LNCaP clone FGC (cell line): ENCODE results near the gene CAP1.

Experiments used
- DNase-seq: peaks from one replicate; pipeline ENCODE4 v3.0.0-alpha.2; 2011; ENCODE audit warnings: low read depth
- H3K4me3 ChIP-seq: 2 replicates; pipeline ENCODE4 v1.5.1; 2011; ENCODE audit warnings: mild to moderate bottlenecking, low read depth, low read length, control low read depth
- TF ChIP-seq, protein P1 (sequence below): IDR thresholded peaks from 2 replicates; pipeline ENCODE4 v1.5.1; 2012; ENCODE audit warnings: mild to moderate bottlenecking; ENCODE audit not compliant: control insufficient read depth, insufficient read depth; ENCODE audit errors: extremely low read depth

CAP1 gene, protein sequence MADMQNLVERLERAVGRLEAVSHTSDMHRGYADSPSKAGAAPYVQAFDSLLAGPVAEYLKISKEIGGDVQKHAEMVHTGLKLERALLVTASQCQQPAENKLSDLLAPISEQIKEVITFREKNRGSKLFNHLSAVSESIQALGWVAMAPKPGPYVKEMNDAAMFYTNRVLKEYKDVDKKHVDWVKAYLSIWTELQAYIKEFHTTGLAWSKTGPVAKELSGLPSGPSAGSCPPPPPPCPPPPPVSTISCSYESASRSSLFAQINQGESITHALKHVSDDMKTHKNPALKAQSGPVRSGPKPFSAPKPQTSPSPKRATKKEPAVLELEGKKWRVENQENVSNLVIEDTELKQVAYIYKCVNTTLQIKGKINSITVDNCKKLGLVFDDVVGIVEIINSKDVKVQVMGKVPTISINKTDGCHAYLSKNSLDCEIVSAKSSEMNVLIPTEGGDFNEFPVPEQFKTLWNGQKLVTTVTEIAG

DNA sequence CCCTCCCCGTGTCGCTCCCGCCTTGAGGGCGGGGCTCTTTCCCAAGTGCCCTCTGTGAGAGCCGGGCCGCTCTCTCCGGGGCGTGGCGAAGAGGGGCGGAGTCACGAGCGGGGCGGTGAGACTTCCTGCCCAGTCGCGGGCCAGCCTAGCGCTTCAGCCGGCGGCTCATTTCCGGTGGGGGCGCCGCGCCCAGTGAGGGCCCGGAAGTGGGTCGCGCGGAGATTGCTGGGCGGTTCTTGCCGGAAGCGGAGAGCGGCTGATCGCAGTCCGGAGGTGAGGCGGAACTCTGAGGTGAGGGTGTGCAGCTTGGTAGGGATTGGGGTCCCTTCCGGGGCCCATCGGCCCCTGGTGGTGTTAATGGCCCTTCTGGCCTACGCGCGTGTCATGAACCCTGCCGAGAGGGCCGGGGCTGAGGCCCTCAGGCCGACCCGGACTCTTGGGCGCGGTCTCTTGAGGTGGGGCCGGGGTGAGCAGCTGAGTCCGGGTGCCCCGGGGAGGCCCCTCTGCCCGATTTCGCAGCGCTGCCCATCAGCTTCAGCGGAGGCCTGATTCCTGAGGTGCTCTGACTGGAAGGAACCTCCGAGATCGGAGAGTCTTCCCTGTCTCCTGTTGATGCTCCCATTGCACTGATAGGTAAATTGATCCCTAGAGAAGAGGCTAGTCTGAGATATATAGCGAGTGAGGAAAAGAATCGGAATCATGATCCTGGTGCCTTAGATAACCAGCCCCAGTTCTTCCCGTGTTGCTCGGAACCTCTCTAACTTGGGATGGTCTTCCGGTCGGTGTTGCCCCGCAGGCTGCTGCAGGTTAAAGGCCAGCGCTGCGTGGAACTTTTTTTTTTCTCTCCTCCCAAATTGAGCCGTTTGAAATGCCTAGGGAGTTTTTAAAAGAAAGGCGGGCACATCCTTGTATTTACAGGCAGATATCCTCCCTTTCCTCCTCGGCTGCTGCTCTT, at the start of gene CAP1:
Gene CAP1 (plus strand): TSS at position 219 of the 955 bp plus-strand sequence. CDS start 18,618 bp downstream, outside the sequence.
- TF ChIP-seq, protein P1, sequence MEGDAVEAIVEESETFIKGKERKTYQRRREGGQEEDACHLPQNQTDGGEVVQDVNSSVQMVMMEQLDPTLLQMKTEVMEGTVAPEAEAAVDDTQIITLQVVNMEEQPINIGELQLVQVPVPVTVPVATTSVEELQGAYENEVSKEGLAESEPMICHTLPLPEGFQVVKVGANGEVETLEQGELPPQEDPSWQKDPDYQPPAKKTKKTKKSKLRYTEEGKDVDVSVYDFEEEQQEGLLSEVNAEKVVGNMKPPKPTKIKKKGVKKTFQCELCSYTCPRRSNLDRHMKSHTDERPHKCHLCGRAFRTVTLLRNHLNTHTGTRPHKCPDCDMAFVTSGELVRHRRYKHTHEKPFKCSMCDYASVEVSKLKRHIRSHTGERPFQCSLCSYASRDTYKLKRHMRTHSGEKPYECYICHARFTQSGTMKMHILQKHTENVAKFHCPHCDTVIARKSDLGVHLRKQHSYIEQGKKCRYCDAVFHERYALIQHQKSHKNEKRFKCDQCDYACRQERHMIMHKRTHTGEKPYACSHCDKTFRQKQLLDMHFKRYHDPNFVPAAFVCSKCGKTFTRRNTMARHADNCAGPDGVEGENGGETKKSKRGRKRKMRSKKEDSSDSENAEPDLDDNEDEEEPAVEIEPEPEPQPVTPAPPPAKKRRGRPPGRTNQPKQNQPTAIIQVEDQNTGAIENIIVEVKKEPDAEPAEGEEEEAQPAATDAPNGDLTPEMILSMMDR = no peak
- DNase-seq = peak; percentile 93

DNA sequence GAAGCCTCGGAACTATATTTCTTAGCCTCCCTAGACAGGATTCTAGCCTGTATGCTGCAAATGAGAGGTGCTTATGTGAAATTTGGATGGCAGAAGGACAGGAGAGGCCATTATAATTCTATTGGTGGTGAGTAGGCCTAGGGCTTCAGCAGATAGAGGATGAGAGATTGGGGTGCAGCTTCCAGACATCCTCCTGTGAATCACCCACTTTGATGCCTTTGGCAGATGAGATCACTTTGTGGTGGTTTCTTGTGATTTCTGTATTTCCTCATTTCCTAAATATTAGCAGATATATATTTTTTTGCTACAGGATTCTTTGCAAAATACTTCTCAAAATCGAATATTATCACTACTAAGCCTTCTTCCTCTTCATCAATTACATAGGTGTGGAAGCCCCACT, 48.3 kb upstream of the CAP1 start:
- no peak overlapping the region for H3K4me3 ChIP-seq
- no peak for DNase-seq
- TF ChIP-seq, protein P1 = no peak

More for the DNA sequence above, at the start of gene CAP1:
- H3K4me3 ChIP-seq = peak within 1 kb of the TSS; percentile 97

DNA sequence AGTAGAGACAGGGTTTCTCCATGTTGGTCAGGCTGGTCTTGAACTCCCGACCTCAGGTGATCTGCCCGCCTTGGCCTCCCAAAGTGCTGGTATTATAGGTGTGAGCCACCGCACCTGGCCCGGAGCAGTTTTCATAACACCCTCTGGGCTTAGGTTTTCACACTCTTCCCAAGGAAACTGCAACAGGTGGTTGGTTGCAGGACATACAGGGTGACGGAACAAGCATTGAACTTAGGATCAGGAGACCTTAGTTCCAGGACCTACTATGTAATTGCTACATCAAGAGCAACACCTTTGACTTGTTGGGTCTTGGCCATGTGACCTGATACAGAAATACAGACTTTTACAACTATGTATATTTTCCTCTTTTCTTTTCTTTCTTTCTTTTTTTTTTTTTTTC, 47.6 kb upstream of the CAP1 start:
- TF ChIP-seq, protein P1 = no peak
- no peak for DNase-seq
- H3K4me3 ChIP-seq = no peak overlapping the region

GRCh38 chr1:39995973-39996393, 44.5 kb upstream of the CAP1 start:
- no peak overlapping the region for H3K4me3 ChIP-seq
- TF ChIP-seq, protein P1 = no peak
- DNase-seq = no peak

DNA sequence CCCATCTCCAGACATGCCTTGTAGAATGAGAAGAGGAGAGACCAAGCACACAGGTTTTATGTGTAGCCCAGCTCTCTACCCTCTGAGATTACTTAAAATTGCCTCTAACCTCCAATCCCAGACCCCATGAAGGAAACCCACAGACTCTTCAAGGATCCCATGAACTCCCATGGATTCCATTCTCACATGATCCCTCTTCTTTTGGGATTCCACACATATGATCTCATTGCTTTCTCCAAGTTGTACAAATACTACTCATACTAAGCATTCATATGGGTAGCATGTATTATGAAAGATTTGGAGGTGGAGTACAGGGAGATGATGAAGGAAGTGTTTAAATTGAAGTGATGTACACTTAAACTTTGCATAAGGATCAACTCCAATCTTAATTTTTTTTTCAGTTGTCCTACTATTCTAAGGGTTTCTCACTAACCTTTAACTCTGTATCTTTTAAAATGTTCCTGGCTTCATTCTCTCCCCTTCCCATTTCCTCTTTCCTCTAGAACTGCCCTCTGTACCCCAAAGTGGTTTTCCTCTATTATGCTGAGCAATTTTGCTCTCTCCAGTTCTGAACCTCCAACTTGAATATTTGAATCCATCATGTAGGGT, 44.0 kb upstream of the CAP1 start:
- H3K4me3 ChIP-seq = no peak overlapping the region
- DNase-seq = no peak
- TF ChIP-seq, protein P1 = no peak

DNA sequence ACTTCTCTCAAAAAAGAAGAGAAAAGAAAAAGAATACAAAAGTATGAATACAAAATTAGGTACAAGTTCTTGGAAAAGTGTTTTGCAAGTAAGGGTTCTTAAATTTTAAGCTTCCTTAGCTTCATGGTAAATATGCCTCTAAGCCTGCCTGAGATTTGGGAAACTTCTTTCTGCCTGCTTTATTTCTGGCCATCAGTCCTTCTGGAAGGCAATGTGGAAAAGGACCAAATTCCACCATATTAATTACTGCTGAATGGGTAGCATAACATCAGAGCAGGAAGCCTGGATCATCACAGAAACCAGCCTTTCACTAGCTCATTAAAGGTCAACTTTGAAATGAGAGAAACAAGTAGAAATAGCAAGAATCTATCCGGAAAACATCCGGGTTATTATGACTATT, 39.1 kb upstream of the CAP1 start:
- TF ChIP-seq, protein P1 = no peak

More for the DNA sequence above, 39.1 kb upstream of the CAP1 start:
- DNase-seq = no peak
- H3K4me3 ChIP-seq = no peak overlapping the region
